CD4-positive, alpha-beta T cell treated with Interleukin-12 subunit alpha and Interleukin-12 subunit beta, for 1 hour (primary cell): Measurements from ENCODE around the gene RETN.

Experiments used
- DNase-seq: peaks from one replicate; pipeline ENCODE4 v3.0.0-alpha.2; 2020

Gene RETN

DNA sequence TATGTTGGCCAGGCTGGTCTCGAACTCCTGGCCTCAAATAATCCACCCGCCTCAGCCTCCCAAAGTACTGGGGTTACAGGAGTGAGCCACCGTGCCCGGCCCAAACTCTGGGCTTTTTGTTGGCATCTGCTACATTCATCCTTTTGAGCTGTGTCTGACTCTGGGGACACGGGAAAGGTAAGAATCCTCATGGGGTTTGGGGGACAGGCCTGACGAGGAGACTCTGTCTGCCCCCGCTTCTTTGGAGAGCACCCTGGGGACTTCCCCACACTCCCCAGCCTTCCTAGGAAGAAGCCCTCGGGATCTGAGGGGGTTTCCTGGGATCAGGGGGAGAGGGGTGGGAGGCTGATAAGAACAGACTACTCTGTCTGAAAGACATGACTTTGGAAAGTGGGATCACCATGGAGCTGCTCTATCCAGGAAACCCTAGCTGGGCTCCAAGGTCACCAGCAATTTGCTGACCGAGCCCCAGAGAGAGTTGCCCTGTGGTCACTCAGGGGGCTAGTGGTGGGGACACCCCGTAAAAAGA lies 41.1 kb downstream of the RETN start:
- no peak for DNase-seq

DNA sequence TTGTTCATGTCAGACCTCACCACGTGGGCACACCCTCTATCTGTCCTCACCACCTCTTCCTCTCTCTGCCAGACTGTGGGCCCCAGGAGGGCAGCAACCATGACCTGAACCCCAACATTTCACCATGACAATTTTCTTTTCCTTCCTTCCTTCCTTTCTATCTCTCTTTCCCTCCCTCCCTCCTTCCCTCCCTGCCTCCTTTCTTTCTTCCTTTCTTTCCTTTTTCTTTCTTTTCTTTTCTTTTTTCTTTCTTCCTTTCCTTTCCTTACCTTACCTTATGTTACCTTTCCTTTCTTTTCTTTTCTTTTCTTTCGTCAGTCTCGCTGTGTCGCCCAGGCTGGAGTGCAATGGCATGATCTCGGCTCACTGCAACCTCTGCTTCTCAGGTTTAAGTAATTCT lies 41.8 kb downstream of the RETN start:
- DNase-seq, result no peak

DNA sequence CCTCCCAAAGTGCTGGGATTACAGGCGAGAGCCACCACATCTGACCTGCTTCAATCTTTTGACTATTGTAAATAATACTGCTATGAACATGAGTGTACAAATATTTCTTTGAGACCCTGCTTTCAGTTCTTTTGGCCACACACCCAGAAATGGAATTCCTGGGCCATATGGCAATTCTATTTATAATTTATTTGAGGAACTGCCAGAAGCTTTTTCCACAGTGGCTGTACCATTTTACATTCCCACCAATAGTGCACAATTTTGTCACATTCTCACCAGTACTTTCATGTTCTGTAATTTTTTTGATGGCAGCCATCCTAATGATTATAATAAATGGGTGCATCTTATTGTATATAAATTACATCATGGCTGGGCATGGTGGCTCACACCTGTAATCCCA lies 46.8 kb downstream of the RETN start:
- DNase-seq, result no peak

- DNase-seq, result no peak
Measured at GRCh38 chr19:7716762-7717161, 47.9 kb downstream of the RETN start.

DNA sequence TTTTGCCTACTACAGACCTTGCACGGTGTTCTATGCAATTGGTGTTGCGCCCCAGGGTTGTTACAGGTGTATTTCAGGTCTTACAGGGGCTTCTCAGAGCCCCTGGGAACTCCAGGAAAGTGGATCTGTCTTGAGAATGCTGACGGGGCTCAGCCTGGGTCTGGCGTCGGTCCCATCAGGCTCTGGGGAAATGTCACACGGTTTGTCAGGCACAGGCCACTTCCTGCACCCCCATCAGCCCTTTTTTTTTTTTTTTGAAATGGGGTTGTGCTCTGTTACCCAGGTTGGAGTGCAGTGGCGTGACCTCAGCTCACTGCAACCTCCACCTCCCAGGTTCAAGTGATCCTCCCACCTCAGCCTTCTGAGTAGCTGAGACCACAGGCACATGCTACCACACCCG lies 49.8 kb downstream of the RETN start:
- DNase-seq, result no peak
